Omental fat pad (tissue), 4 donors: ENCODE data around the gene PTPRO. TPM values are rescaled to one million over a fixed set of nuclear protein-coding genes. Genes with fewer than 3 reads are reported as not detected.

Experiments
- ATAC-seq: fragments of 150-250 bp; one replicate; pipeline ENCODE4 v1.9.1; 2016; ENCODE audit warnings: mild to moderate bottlenecking, moderate library complexity; ENCODE audit not compliant: low FRiP score
- DNase-seq: peaks from one replicate; pipeline ENCODE4 v3.0.0-alpha.2; 2019; ENCODE audit warnings: low spot score
- CTCF ChIP-seq, 3 donors: fragments of 450-650 bp; IDR thresholded peaks; one replicate each; pipeline ENCODE4 v1.5.1; 2016 to 2017; ENCODE audit warnings: antibody characterized with exemption in 3 of 3, mild to moderate bottlenecking in 3 of 3, moderate library complexity in 2 of 3
- total RNA-seq, 4 donors: library from RNA; depleted of rRNA; stranded (reverse); fragments of >200 nt; gene quantifications; one replicate each; pipeline ENCODE4 v1.1.0, GENCODE V29; 2016

Gene PTPRO
- total RNA-seq, 4 donors from 2014 or later: 2.1 to 12.5 (median 5.7) TPM

GRCh38 chr12:15502211-15502610, 179.9 kb downstream of the PTPRO start:
- TF ChIP-seq CTCF (IDR thresholded peaks at IDR 0.05): no peak
- DNase-seq (no peak), ATAC-seq (no peak)

- no peak for TF ChIP-seq CTCF (IDR thresholded peaks at IDR 0.05)
- DNase-seq (no peak), ATAC-seq (no peak)
These were observed 183.3 kb downstream of the PTPRO start for GRCh38 chr12:15505616-15506015.

GRCh38 chr12:15515010-15515409, 192.7 kb downstream of the PTPRO start:
- TF ChIP-seq CTCF (IDR thresholded peaks at IDR 0.05): no peak
- ATAC-seq: no peak
- DNase-seq: no peak

- no peak for TF ChIP-seq CTCF (IDR thresholded peaks at IDR 0.05)
- no peak for DNase-seq
- no peak for ATAC-seq
These were observed 197.8 kb downstream of the PTPRO start for GRCh38 chr12:15520083-15520482.

GRCh38 chr12:15520844-15521243, 198.5 kb downstream of the PTPRO start:
- no peak for DNase-seq

GRCh38 chr12:15522574-15523187, 200.4 kb downstream of the PTPRO start:
- ATAC-seq (no peak), DNase-seq (no peak)
- TF ChIP-seq CTCF (IDR thresholded peaks at IDR 0.05): no peak

More at GRCh38 chr12:15520844-15521243, 198.5 kb downstream of the PTPRO start:
- no peak for TF ChIP-seq CTCF (IDR thresholded peaks at IDR 0.05)
- ATAC-seq: no peak

- no peak for ATAC-seq
- TF ChIP-seq CTCF (IDR thresholded peaks at IDR 0.05): no peak
- DNase-seq: no peak
These were observed 203.1 kb downstream of the PTPRO start for GRCh38 chr12:15525441-15525840.
